Measurements from ENCODE around the gene DZIP1L.

Gene DZIP1L

GRCh38 chr3:138082085-138082991 lies 33.1 kb downstream of the DZIP1L start:
- H3K4me3 ChIP-seq (ENCODE audit: low read length): peak overlapping the region; percentile 34
- TF ChIP-seq, protein P1, sequence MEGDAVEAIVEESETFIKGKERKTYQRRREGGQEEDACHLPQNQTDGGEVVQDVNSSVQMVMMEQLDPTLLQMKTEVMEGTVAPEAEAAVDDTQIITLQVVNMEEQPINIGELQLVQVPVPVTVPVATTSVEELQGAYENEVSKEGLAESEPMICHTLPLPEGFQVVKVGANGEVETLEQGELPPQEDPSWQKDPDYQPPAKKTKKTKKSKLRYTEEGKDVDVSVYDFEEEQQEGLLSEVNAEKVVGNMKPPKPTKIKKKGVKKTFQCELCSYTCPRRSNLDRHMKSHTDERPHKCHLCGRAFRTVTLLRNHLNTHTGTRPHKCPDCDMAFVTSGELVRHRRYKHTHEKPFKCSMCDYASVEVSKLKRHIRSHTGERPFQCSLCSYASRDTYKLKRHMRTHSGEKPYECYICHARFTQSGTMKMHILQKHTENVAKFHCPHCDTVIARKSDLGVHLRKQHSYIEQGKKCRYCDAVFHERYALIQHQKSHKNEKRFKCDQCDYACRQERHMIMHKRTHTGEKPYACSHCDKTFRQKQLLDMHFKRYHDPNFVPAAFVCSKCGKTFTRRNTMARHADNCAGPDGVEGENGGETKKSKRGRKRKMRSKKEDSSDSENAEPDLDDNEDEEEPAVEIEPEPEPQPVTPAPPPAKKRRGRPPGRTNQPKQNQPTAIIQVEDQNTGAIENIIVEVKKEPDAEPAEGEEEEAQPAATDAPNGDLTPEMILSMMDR (conservative IDR thresholded peaks at IDR 0.05; ENCODE audit: low read length): no peak
- peak; percentile 82 for DNase-seq (ENCODE audit: low read depth)

GRCh38 chr3:138081371-138082084 lies 33.9 kb downstream of the DZIP1L start:
- DNase-seq (ENCODE audit: low read depth): peak; percentile 64
- H3K4me3 ChIP-seq (ENCODE audit: low read length): peak overlapping the region; percentile 24; the same call in 1 of the 2 replicates
- TF ChIP-seq, protein P1 (conservative IDR thresholded peaks at IDR 0.05; ENCODE audit: low read length): no peak

GRCh38 chr3:138079901-138080300 lies 35.5 kb downstream of the DZIP1L start:
- DNase-seq (ENCODE audit: low read depth): no peak
- no peak overlapping the region for H3K4me3 ChIP-seq (ENCODE audit: low read length)
- TF ChIP-seq, protein P1 (conservative IDR thresholded peaks at IDR 0.05; ENCODE audit: low read length): no peak

DNA sequence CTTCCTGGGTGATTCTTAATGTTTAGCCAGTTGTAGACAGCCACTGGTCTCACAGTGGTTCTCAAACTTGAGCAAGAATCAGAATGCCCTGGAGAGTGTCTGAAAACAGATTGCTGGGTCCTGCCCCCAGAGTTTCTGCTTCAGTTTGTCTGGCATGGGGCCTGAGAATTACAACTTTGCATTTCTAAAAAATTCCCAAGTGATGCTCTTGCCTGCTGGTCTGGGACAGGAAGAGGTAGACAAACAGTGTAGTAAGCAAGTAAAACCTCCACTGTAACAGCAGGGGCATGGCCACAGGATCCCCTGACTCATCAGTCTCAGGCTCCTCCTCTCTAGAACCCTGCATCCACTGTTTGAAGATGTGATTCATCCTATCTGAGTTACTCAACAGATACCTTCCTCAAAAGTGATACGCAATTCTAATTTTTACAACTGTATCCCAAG lies 36.5 kb downstream of the DZIP1L start:
- H3K4me3 ChIP-seq (ENCODE audit: low read length): no peak overlapping the region
- TF ChIP-seq, protein P1 (conservative IDR thresholded peaks at IDR 0.05; ENCODE audit: low read length): no peak
- peak; percentile 96 for DNase-seq (ENCODE audit: low read depth)

DNA sequence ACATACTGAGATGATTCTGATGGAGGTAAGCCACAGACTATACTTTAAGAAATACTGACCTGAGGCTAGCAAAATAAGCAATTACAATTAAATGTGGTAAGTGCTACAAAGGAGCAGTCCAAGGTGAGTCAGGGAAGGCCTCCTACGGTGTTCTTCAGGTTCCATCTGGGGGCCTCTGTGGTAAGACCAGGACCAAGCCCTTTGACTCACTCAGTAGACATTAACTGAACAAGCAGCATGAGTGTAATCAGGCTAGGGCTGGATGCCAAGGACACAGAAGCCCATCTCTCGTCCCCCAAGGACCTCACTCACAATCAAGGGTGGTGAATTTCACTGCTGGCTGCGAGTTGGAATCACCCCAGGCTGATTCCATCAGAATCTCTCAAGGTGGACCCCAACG lies 37.3 kb downstream of the DZIP1L start:
- no peak overlapping the region for H3K4me3 ChIP-seq (ENCODE audit: low read length)
- TF ChIP-seq, protein P1 (conservative IDR thresholded peaks at IDR 0.05; ENCODE audit: low read length): no peak
- peak; percentile 23 for DNase-seq (ENCODE audit: low read depth)

- TF ChIP-seq, protein P1 (conservative IDR thresholded peaks at IDR 0.05; ENCODE audit: low read length): no peak
- no peak overlapping the region for H3K4me3 ChIP-seq (ENCODE audit: low read length)
- DNase-seq (ENCODE audit: low read depth): no peak
These were observed 42.6 kb downstream of the DZIP1L start for GRCh38 chr3:138072796-138073195.
